A549 (cell line): ENCODE data around the gene BRAP.

ENCODE experiments used
- CTCF ChIP-seq: fragments of >200 bp; sonication (Bioruptor Twin); formaldehyde crosslinking; IDR thresholded peaks from 3 replicates; pipeline ENCODE4 v1.5.1; 2016
- JUNB ChIP-seq: fragments of >200 bp; sonication (Bioruptor Twin); formaldehyde crosslinking; IDR thresholded peaks from 2 replicates; pipeline ENCODE4 v1.6.1; 2016
- RAD21 ChIP-seq, 2 experiments: fragments of >200 bp in 1 of 2; sonication (Bioruptor Twin) in 1 of 2; formaldehyde crosslinking in 1 of 2; IDR thresholded peaks in 1 of 2; conservative IDR thresholded peaks in 1 of 2; 2 replicates in 1 of 2; 3 replicates in 1 of 2; pipeline ENCODE4 v1.6.1; 2012 to 2018; ENCODE audit warnings: inconsistent platforms in 1 of 2

DNA sequence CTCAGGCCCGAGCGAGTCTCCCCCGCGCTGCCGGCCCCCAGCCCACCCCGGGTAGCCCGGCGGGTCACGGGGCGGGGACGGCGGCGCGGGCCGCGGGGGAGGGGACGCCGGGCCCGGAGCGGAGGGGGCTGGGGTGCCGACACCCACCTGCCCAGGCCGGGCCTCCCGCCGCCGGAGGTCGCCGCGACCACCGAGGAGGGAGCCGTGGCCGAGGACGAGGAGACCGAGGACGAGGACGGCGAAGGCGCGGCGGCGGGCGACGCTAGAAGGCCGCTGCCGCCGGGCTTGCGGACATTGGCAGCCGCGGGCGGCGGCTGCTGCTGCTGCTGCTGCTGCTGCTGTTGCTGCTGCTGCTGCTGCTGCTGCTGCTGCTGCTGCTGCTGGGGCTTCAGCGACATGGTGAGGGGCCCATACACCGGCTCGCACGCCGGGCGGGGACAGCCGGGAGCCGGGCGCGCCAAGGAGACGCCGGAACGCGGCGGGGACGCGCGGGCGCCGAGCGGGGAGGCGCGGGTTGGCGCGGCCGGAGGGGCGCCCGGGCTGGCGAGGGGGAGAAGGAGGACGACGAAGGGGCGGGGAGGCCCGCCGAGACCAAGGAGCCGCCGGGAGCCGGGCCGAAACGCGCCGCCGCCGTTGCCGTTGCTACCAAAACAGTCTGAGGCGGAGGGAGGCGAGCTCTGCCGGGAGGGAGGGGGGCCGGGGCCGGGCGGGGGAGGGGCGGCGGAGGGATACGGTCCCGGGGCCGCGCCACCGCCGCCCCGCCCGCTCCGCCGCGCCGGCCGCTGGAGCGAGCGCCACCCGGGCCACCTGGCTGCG, 86.9 kb downstream of the BRAP start, which contains the start of gene ATXN2:
- TF ChIP-seq CTCF (no peak), RAD21 (conservative IDR thresholded peaks at IDR 0.05 in 1 of 2, IDR thresholded peaks at IDR 0.05 in 1 of 2) (no peak), JUNB (no peak)
